ENCODE data around the gene EIF3B.
A peak's percentile ranks its signal among the peaks of the same experiment; 100 is the strongest.

The EIF3B gene

GRCh38 chr7:2316578-2316977 lies 38.0 kb upstream of the EIF3B start:
- Histone ChIP-seq H3K18ac (ENCODE audit: low read length) (no peak overlapping the region), H2BK5ac (ENCODE audit: low read length) (no peak overlapping the region), H3K4ac (ENCODE audit: low read depth, low read length) (no peak overlapping the region), H3K4me3 (ENCODE audit: low read length) (no peak overlapping the region), H2BK120ac (ENCODE audit: low read depth, low read length) (no peak overlapping the region), H3K9ac (ENCODE audit: low read length) (no peak overlapping the region), H3K27me3 (ENCODE audit: insufficient read depth, low read length, poor library complexity) (no peaks in the 10 kb centered on the region), H2AK5ac (ENCODE audit: low read length) (no peak overlapping the region), H4K5ac (ENCODE audit: low read length) (no peak overlapping the region), H3K27ac (ENCODE audit: low read depth, low read length) (no peak overlapping the region), H3K36me3 (ENCODE audit: control insufficient read depth, insufficient read depth, low read length) (no peaks in the 10 kb centered on the region), H3K4me2 (ENCODE audit: low read length) (no peak overlapping the region), H3K56ac (ENCODE audit: low read length) (no peak overlapping the region), H3K23ac (ENCODE audit: low read length) (no peak overlapping the region), H3K79me2 (ENCODE audit: control insufficient read depth, insufficient read depth, low read length) (peaks cover 4% of the 10 kb centered on the region), H3K79me1 (ENCODE audit: low read length) (peaks cover 1% of the 10 kb centered on the region), H4K8ac (ENCODE audit: low read depth, low read length) (no peak overlapping the region), H3K4me1 (ENCODE audit: control insufficient read depth, low read depth, low read length) (no peaks in the 10 kb centered on the region), H2BK15ac (replicated peaks; ENCODE audit: low read depth) (no peak overlapping the region)
- DNase-seq = no peak
- WGBS (ENCODE audit: extremely low coverage, insufficient coverage, low lambda C conversion rate) = no CpG with 5 or more reads among the region's 1 CpG

- H3K27me3 ChIP-seq (ENCODE audit: insufficient read depth, low read length, poor library complexity) = no peaks in the 10 kb centered on the region
- H2BK120ac ChIP-seq (ENCODE audit: low read depth, low read length) = no peak overlapping the region
- H3K27ac ChIP-seq (ENCODE audit: low read depth, low read length) = no peak overlapping the region
- no peak for DNase-seq
- no peak overlapping the region for H4K8ac ChIP-seq (ENCODE audit: low read depth, low read length)
- no peak overlapping the region for H3K9ac ChIP-seq (ENCODE audit: low read length)
- H3K79me1 ChIP-seq (ENCODE audit: low read length) = no peaks in the 10 kb centered on the region
- no peak overlapping the region for H2AK5ac ChIP-seq (ENCODE audit: low read length)
- no CpG with 5 or more reads among the region's 12 CpGs for WGBS (ENCODE audit: extremely low coverage, insufficient coverage, low lambda C conversion rate)
- no peaks in the 10 kb centered on the region for H3K36me3 ChIP-seq (ENCODE audit: control insufficient read depth, insufficient read depth, low read length)
- no peak overlapping the region for H3K23ac ChIP-seq (ENCODE audit: low read length)
- no peak overlapping the region for H3K56ac ChIP-seq (ENCODE audit: low read length)
- no peak overlapping the region for H3K4me3 ChIP-seq (ENCODE audit: low read length)
- H3K4ac ChIP-seq (ENCODE audit: low read depth, low read length) = no peak overlapping the region
- no peak overlapping the region for H2BK5ac ChIP-seq (ENCODE audit: low read length)
- H3K4me2 ChIP-seq (ENCODE audit: low read length) = no peak overlapping the region
- H3K79me2 ChIP-seq (ENCODE audit: control insufficient read depth, insufficient read depth, low read length) = peaks cover 4% of the 10 kb centered on the region
- no peak overlapping the region for H2BK15ac ChIP-seq (replicated peaks; ENCODE audit: low read depth)
- no peaks in the 10 kb centered on the region for H3K4me1 ChIP-seq (ENCODE audit: control insufficient read depth, low read depth, low read length)
- H3K18ac ChIP-seq (ENCODE audit: low read length) = no peak overlapping the region
- no peak overlapping the region for H4K5ac ChIP-seq (ENCODE audit: low read length)
Observed at GRCh38 chr7:2317556-2318293, 36.9 kb upstream of the EIF3B start.

GRCh38 chr7:2321020-2321419 lies 33.6 kb upstream of the EIF3B start:
- peak; percentile 63 for DNase-seq
- Histone ChIP-seq H3K9ac (ENCODE audit: low read length) (no peak overlapping the region), H3K18ac (ENCODE audit: low read length) (no peak overlapping the region), H3K36me3 (ENCODE audit: control insufficient read depth, insufficient read depth, low read length) (no peaks in the 10 kb centered on the region), H3K4ac (ENCODE audit: low read depth, low read length) (no peak overlapping the region), H2BK15ac (replicated peaks; ENCODE audit: low read depth) (no peak overlapping the region), H2AK5ac (ENCODE audit: low read length) (no peak overlapping the region), H3K79me2 (ENCODE audit: control insufficient read depth, insufficient read depth, low read length) (no peaks in the 10 kb centered on the region), H3K4me2 (ENCODE audit: low read length) (no peak overlapping the region), H3K79me1 (ENCODE audit: low read length) (no peaks in the 10 kb centered on the region), H3K23ac (ENCODE audit: low read length) (no peak overlapping the region), H4K8ac (ENCODE audit: low read depth, low read length) (no peak overlapping the region), H2BK5ac (ENCODE audit: low read length) (no peak overlapping the region), H3K27me3 (ENCODE audit: insufficient read depth, low read length, poor library complexity) (no peaks in the 10 kb centered on the region), H3K56ac (ENCODE audit: low read length) (no peak overlapping the region), H2BK120ac (ENCODE audit: low read depth, low read length) (no peak overlapping the region), H3K4me1 (ENCODE audit: control insufficient read depth, low read depth, low read length) (no peaks in the 10 kb centered on the region), H4K5ac (ENCODE audit: low read length) (no peak overlapping the region), H3K27ac (ENCODE audit: low read depth, low read length) (no peak overlapping the region), H3K4me3 (ENCODE audit: low read length) (no peak overlapping the region)
- no CpG with 5 or more reads among the region's 11 CpGs for WGBS (ENCODE audit: extremely low coverage, insufficient coverage, low lambda C conversion rate)

- Histone ChIP-seq H3K27me3 (ENCODE audit: insufficient read depth, low read length, poor library complexity) (no peaks in the 10 kb centered on the region), H3K56ac (ENCODE audit: low read length) (no peak overlapping the region), H2BK120ac (ENCODE audit: low read depth, low read length) (no peak overlapping the region), H3K4me2 (ENCODE audit: low read length) (no peak overlapping the region), H3K18ac (ENCODE audit: low read length) (no peak overlapping the region), H4K5ac (ENCODE audit: low read length) (no peak overlapping the region), H2BK15ac (replicated peaks; ENCODE audit: low read depth) (no peak overlapping the region), H3K23ac (ENCODE audit: low read length) (no peak overlapping the region), H2BK5ac (ENCODE audit: low read length) (no peak overlapping the region), H2AK5ac (ENCODE audit: low read length) (no peak overlapping the region), H3K4ac (ENCODE audit: low read depth, low read length) (no peak overlapping the region), H3K9ac (ENCODE audit: low read length) (no peak overlapping the region), H3K79me2 (ENCODE audit: control insufficient read depth, insufficient read depth, low read length) (no peaks in the 10 kb centered on the region), H3K4me1 (ENCODE audit: control insufficient read depth, low read depth, low read length) (no peaks in the 10 kb centered on the region), H3K36me3 (ENCODE audit: control insufficient read depth, insufficient read depth, low read length) (no peaks in the 10 kb centered on the region), H4K8ac (ENCODE audit: low read depth, low read length) (no peak overlapping the region), H3K79me1 (ENCODE audit: low read length) (no peaks in the 10 kb centered on the region), H3K4me3 (ENCODE audit: low read length) (no peak overlapping the region), H3K27ac (ENCODE audit: low read depth, low read length) (no peak overlapping the region)
- WGBS (ENCODE audit: extremely low coverage, insufficient coverage, low lambda C conversion rate) = no CpG with 5 or more reads among the region's 4 CpGs
- DNase-seq = no peak
Observed at GRCh38 chr7:2325162-2325561, 29.5 kb upstream of the EIF3B start.

- no peak overlapping the region for H4K5ac ChIP-seq (ENCODE audit: low read length)
- no peak overlapping the region for H3K23ac ChIP-seq (ENCODE audit: low read length)
- H4K8ac ChIP-seq (ENCODE audit: low read depth, low read length) = no peak overlapping the region
- no peaks in the 10 kb centered on the region for H3K27me3 ChIP-seq (ENCODE audit: insufficient read depth, low read length, poor library complexity)
- H3K27ac ChIP-seq (ENCODE audit: low read depth, low read length) = no peak overlapping the region
- no peak overlapping the region for H3K4me2 ChIP-seq (ENCODE audit: low read length)
- no peak overlapping the region for H2BK5ac ChIP-seq (ENCODE audit: low read length)
- H2BK120ac ChIP-seq (ENCODE audit: low read depth, low read length) = no peak overlapping the region
- no peaks in the 10 kb centered on the region for H3K79me1 ChIP-seq (ENCODE audit: low read length)
- no peaks in the 10 kb centered on the region for H3K4me1 ChIP-seq (ENCODE audit: control insufficient read depth, low read depth, low read length)
- H3K18ac ChIP-seq (ENCODE audit: low read length) = no peak overlapping the region
- DNase-seq = no peak
- H3K79me2 ChIP-seq (ENCODE audit: control insufficient read depth, insufficient read depth, low read length) = no peaks in the 10 kb centered on the region
- no peak overlapping the region for H2BK15ac ChIP-seq (replicated peaks; ENCODE audit: low read depth)
- no peak overlapping the region for H2AK5ac ChIP-seq (ENCODE audit: low read length)
- no peak overlapping the region for H3K4me3 ChIP-seq (ENCODE audit: low read length)
- WGBS (ENCODE audit: extremely low coverage, insufficient coverage, low lambda C conversion rate) = no CpG with 5 or more reads among the region's 7 CpGs
- H3K56ac ChIP-seq (ENCODE audit: low read length) = no peak overlapping the region
- H3K36me3 ChIP-seq (ENCODE audit: control insufficient read depth, insufficient read depth, low read length) = no peaks in the 10 kb centered on the region
- H3K9ac ChIP-seq (ENCODE audit: low read length) = no peak overlapping the region
- no peak overlapping the region for H3K4ac ChIP-seq (ENCODE audit: low read depth, low read length)
Observed at GRCh38 chr7:2326951-2327350, 27.7 kb upstream of the EIF3B start.

- no CpG with 5 or more reads among the region's 2 CpGs for WGBS (ENCODE audit: extremely low coverage, insufficient coverage, low lambda C conversion rate)
- H3K27ac ChIP-seq (ENCODE audit: low read depth, low read length) = no peak overlapping the region
- H2AK5ac ChIP-seq (ENCODE audit: low read length) = no peak overlapping the region
- H3K23ac ChIP-seq (ENCODE audit: low read length) = no peak overlapping the region
- H3K56ac ChIP-seq (ENCODE audit: low read length) = no peak overlapping the region
- H3K9ac ChIP-seq (ENCODE audit: low read length) = no peak overlapping the region
- H4K5ac ChIP-seq (ENCODE audit: low read length) = no peak overlapping the region
- H3K4me1 ChIP-seq (ENCODE audit: control insufficient read depth, low read depth, low read length) = no peaks in the 10 kb centered on the region
- H3K27me3 ChIP-seq (ENCODE audit: insufficient read depth, low read length, poor library complexity) = no peaks in the 10 kb centered on the region
- no peak overlapping the region for H2BK120ac ChIP-seq (ENCODE audit: low read depth, low read length)
- no peak overlapping the region for H3K4ac ChIP-seq (ENCODE audit: low read depth, low read length)
- H2BK15ac ChIP-seq (replicated peaks; ENCODE audit: low read depth) = no peak overlapping the region
- no peak overlapping the region for H3K4me2 ChIP-seq (ENCODE audit: low read length)
- no peak overlapping the region for H3K18ac ChIP-seq (ENCODE audit: low read length)
- no peak for DNase-seq
- H3K79me1 ChIP-seq (ENCODE audit: low read length) = no peaks in the 10 kb centered on the region
- no peak overlapping the region for H4K8ac ChIP-seq (ENCODE audit: low read depth, low read length)
- H2BK5ac ChIP-seq (ENCODE audit: low read length) = no peak overlapping the region
- H3K4me3 ChIP-seq (ENCODE audit: low read length) = no peak overlapping the region
- H3K36me3 ChIP-seq (ENCODE audit: control insufficient read depth, insufficient read depth, low read length) = no peaks in the 10 kb centered on the region
- H3K79me2 ChIP-seq (ENCODE audit: control insufficient read depth, insufficient read depth, low read length) = no peaks in the 10 kb centered on the region
Observed at GRCh38 chr7:2330493-2330892, 24.1 kb upstream of the EIF3B start.
